Measurements from ENCODE around the gene TTLL5.

DNA sequence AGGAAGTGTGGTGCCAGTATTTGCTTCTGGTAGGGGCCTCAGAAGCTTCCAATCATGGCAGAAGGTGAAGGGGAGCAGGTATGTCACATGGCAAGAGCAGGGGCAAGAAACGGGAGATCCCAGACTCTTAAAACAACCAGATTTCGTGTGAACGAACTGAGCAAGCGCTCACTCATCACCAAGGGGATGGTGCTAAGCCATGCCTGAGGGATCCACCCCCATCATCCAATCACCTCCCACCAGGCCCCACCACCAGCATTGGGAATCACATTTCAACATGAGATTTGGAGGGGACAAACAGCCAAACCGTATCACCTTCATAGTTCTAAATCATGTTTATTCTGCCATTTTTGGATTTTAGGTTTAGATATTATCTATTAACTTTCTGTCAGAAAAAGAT, 179.9 kb downstream of the TTLL5 start:
- TF ChIP-seq EZH2phosphoT487 (IDR thresholded peaks at IDR 0.05; ENCODE audit: borderline replicate concordance, low read length) = no peak
- TF ChIP-seq, protein P1, sequence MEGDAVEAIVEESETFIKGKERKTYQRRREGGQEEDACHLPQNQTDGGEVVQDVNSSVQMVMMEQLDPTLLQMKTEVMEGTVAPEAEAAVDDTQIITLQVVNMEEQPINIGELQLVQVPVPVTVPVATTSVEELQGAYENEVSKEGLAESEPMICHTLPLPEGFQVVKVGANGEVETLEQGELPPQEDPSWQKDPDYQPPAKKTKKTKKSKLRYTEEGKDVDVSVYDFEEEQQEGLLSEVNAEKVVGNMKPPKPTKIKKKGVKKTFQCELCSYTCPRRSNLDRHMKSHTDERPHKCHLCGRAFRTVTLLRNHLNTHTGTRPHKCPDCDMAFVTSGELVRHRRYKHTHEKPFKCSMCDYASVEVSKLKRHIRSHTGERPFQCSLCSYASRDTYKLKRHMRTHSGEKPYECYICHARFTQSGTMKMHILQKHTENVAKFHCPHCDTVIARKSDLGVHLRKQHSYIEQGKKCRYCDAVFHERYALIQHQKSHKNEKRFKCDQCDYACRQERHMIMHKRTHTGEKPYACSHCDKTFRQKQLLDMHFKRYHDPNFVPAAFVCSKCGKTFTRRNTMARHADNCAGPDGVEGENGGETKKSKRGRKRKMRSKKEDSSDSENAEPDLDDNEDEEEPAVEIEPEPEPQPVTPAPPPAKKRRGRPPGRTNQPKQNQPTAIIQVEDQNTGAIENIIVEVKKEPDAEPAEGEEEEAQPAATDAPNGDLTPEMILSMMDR (IDR thresholded peaks at IDR 0.05; ENCODE audit: low read depth, low read length, poor library complexity, severe bottlenecking) = no peak

Measured in DOHH2 (cell line).